PC-9 (cell line): ENCODE data around the gene ACTN2. TPM values are rescaled to one million over a fixed set of nuclear protein-coding genes. Genes with fewer than 3 reads are reported as not detected.

ENCODE experiments used
- BruUV-seq: library from RNA; stranded (reverse); fragments of 400-500 nt; replicated peaks from 2 replicates; lab custom pipeline; 2021; lab: Mats Ljungman, UMichigan
- CTCF ChIA-PET: fragments of 300-600 bp; sonication (Branson Sonifier 250); formaldehyde crosslinking; loops from one replicate; lab custom pipeline; 2022; ENCODE audit warnings: antibody characterized with exemption; lab: Charles Lee
- POLR2A ChIA-PET: fragments of 300-600 bp; sonication (Branson Sonifier 250); formaldehyde crosslinking; loops from one replicate; lab custom pipeline; 2022; ENCODE audit warnings: antibody characterized with exemption; ENCODE audit not compliant: unreplicated experiment; lab: Charles Lee
- DNase-seq, 2 experiments: peaks; one replicate each; pipeline versions ENCODE4 v3.0.0 to v3.0.0-alpha.2; 2015 to 2022; ENCODE audit warnings: mixed read lengths in 1 of 2
- H2AFZ ChIP-seq: fragments of 200-600 bp; sonication (generic); 2 replicates; pipeline ENCODE4 v1.8.1; 2017; ENCODE audit warnings: antibody characterized with exemption
- H3F3A ChIP-seq: fragments of 200-600 bp; sonication (generic); 2 replicates; pipeline ENCODE4 v1.8.1; 2017; ENCODE audit warnings: antibody characterized with exemption, mild to moderate bottlenecking, low read depth; ENCODE audit not compliant: insufficient read depth
- H3K27ac ChIP-seq: fragments of 200-600 bp; sonication (generic); 2 replicates; pipeline ENCODE4 v1.6.1; 2016; ENCODE audit warnings: mixed run types
- H3K27me3 ChIP-seq: fragments of 200-600 bp; sonication (generic); 2 replicates; pipeline ENCODE4 v1.6.1; 2016; ENCODE audit warnings: low read depth, mixed run types; ENCODE audit not compliant: insufficient read depth
- H3K36me3 ChIP-seq: fragments of 200-600 bp; sonication (generic); 2 replicates; pipeline ENCODE4 v1.6.1; 2016; ENCODE audit warnings: low read depth, mixed run types
- H3K4me1 ChIP-seq: fragments of 200-600 bp; sonication (generic); replicated peaks from 2 replicates; pipeline ENCODE4 v1.6.1; 2016; ENCODE audit warnings: mixed run types; ENCODE audit not compliant: insufficient read depth
- H3K4me2 ChIP-seq: fragments of 200-600 bp; sonication (generic); 2 replicates; pipeline ENCODE4 v1.6.1; 2017; ENCODE audit warnings: mixed run types
- H3K4me3 ChIP-seq: fragments of 200-600 bp; sonication (generic); 2 replicates; pipeline ENCODE4 v1.6.1; 2016; ENCODE audit warnings: mixed run types
- H3K79me2 ChIP-seq: fragments of 200-600 bp; sonication (generic); 2 replicates; pipeline ENCODE4 v1.6.1; 2017; ENCODE audit warnings: low read depth, mixed run types
- H3K9me2 ChIP-seq: fragments of 200-600 bp; sonication (generic); 2 replicates; pipeline ENCODE4 v1.8.1; 2017; ENCODE audit warnings: mild to moderate bottlenecking; ENCODE audit not compliant: insufficient read depth
- H3K9me3 ChIP-seq: fragments of 200-600 bp; sonication (generic); 2 replicates; pipeline ENCODE4 v1.8.1; 2016; ENCODE audit warnings: low read depth; ENCODE audit not compliant: insufficient read depth
- H4K20me1 ChIP-seq: fragments of 200-600 bp; sonication (generic); 2 replicates; pipeline ENCODE4 v1.8.1; 2017; ENCODE audit not compliant: insufficient read depth
- EZH2 ChIP-seq: fragments of 200-600 bp; sonication (generic); IDR thresholded peaks from 2 replicates; pipeline ENCODE4 v1.8.0; 2017; ENCODE audit warnings: antibody characterized with exemption, low read depth
- intact Hi-C: fragments of 100-400 bp; cut with micrococcal nuclease; formaldehyde crosslinking; loops from one replicate; pipeline ENCODE4 v1.10.0; 2022; ENCODE audit not compliant: unreplicated experiment
- total RNA-seq: library from RNA; stranded (reverse); gene quantifications from 2 replicates; pipeline ENCODE4 v1.2.3, GENCODE V29; 2021
- TF ChIP-seq, protein P1 (sequence below): fragments of 200-600 bp; sonication (generic); conservative IDR thresholded peaks from 2 replicates; pipeline ENCODE4 v1.6.1; 2017; ENCODE audit warnings: mixed run types, antibody characterized with exemption, mild to moderate bottlenecking, moderate library complexity

The ACTN2 gene
- total RNA-seq, 1 experiment from 2014 or later = not detected

DNA sequence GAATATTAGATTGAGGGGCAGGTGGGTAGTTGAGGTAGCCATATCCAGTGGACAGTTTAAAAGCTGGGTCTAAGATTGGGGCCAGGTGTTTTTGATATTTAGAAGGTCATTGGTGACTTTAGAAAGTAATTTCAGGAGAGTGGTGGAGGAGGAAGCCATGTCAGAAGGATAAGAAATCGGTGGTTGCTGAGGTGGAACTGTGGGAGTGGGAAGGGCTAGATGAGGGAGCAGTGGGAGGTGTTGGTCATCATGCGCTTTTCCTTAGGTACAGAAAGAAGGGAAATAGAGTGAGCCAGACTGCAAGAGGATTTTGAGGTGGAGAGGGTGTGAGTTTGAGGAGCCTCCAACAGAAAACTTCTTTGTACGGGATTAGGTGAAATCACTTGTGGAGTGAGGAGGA lies 116.0 kb downstream of the ACTN2 start:
- no peak for TF ChIP-seq EZH2
- TF ChIP-seq, protein P1, sequence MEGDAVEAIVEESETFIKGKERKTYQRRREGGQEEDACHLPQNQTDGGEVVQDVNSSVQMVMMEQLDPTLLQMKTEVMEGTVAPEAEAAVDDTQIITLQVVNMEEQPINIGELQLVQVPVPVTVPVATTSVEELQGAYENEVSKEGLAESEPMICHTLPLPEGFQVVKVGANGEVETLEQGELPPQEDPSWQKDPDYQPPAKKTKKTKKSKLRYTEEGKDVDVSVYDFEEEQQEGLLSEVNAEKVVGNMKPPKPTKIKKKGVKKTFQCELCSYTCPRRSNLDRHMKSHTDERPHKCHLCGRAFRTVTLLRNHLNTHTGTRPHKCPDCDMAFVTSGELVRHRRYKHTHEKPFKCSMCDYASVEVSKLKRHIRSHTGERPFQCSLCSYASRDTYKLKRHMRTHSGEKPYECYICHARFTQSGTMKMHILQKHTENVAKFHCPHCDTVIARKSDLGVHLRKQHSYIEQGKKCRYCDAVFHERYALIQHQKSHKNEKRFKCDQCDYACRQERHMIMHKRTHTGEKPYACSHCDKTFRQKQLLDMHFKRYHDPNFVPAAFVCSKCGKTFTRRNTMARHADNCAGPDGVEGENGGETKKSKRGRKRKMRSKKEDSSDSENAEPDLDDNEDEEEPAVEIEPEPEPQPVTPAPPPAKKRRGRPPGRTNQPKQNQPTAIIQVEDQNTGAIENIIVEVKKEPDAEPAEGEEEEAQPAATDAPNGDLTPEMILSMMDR = no peak
- H3K4me3 ChIP-seq = no peak overlapping the region
- ChIA-PET POLR2A (interaction anchor here (0.6 kb wide), 1 partner anchor 711 kb away, joined by 10 read pairs; no protein-coding TSS in a partner anchor), CTCF (no interaction called here)
- DNase-seq = no peak
- no peaks in the 10 kb centered on the region for H3K27me3 ChIP-seq
- no peaks in the 10 kb centered on the region for H3K4me1 ChIP-seq
- no peak overlapping the region for H3K4me2 ChIP-seq
- no peaks in the 10 kb centered on the region; the same call in none of the 2 replicates for H4K20me1 ChIP-seq
- H3K36me3 ChIP-seq = no peaks in the 10 kb centered on the region
- intact Hi-C loops = no loop called here
- peaks cover 3% of the 10 kb centered on the region; the same call in 1 of the 2 replicates for H3K79me2 ChIP-seq
- no peaks in the 10 kb centered on the region for H3K9me3 ChIP-seq
- no peak overlapping the region for H2AFZ ChIP-seq
- no peaks in the 10 kb centered on the region for H3F3A ChIP-seq
- no peaks in the 10 kb centered on the region for H3K9me2 ChIP-seq
- BruUV-seq = no TSS peak
- H3K27ac ChIP-seq = no peak overlapping the region

DNA sequence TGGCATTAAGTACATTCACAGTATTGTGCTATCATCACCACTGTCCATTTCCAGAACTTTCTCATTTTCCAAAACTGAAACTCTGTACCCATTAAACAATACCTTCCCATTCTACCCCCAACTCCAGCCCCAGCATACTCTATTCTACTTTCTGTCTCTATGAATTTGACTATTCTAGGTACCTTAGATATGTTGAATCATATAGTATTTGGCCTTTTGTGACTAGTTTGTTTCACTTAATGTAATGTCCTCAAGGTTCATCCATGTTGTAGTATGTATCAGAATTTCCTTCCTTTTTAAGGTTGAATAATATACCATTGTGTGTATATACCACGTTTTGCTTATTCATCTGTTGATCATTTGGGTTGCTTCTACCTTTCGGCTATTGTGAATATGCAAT lies 120.3 kb downstream of the ACTN2 start:
- 0 out of 2 replicates have a peak, but pooled peaks cover 3% of the 10 kb centered on the region for H3K79me2 ChIP-seq
- H3K9me2 ChIP-seq = no peaks in the 10 kb centered on the region
- H3F3A ChIP-seq = no peaks in the 10 kb centered on the region
- no peaks in the 10 kb centered on the region for H3K4me1 ChIP-seq
- no peak overlapping the region for H3K4me2 ChIP-seq
- no TSS peak for BruUV-seq
- H4K20me1 ChIP-seq = no peaks in the 10 kb centered on the region; the same call in 1 of the 2 replicates
- H3K9me3 ChIP-seq = no peaks in the 10 kb centered on the region
- no peak overlapping the region for H2AFZ ChIP-seq
- H3K36me3 ChIP-seq = 0 out of 2 replicates have a peak, but pooled peaks cover 6% of the 10 kb centered on the region
- ChIA-PET CTCF (no interaction called here), POLR2A (no interaction called here)
- H3K4me3 ChIP-seq = no peak overlapping the region
- H3K27me3 ChIP-seq = no peaks in the 10 kb centered on the region
- DNase-seq = no peak
- TF ChIP-seq, protein P1 = no peak
- no peak for TF ChIP-seq EZH2
- intact Hi-C loops = no loop called here
- no peak overlapping the region for H3K27ac ChIP-seq

DNA sequence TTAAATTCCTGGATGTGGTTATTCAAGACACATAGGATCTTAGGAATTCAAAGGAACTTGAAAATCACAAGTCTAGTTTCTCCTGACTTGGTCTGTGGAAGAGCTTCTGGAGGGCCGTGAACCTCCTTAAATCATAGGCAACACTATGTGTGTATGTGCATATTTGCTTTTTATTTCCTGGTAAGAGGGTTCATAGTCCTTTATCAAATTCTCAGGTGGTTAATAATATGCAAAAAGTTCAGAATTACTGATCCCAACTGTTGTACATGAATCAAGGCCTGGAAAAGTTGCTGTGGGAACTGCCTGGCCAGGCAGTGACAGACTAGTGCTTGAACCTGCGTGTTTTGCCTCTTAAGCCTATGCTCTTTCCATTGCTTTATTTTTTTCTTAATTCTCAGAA lies 121.7 kb downstream of the ACTN2 start:
- POLR2A ChIA-PET = no interaction called here
- Histone ChIP-seq H3K4me1 (no peaks in the 10 kb centered on the region), H3K79me2 (no peaks in the 10 kb centered on the region), H3K27ac (no peak overlapping the region), H3K36me3 (0 out of 2 replicates have a peak, but pooled peaks cover 8% of the 10 kb centered on the region), H3K4me2 (no peak overlapping the region), H2AFZ (no peak overlapping the region), H3K27me3 (no peaks in the 10 kb centered on the region), H3K9me2 (no peaks in the 10 kb centered on the region), H3K9me3 (no peaks in the 10 kb centered on the region), H4K20me1 (no peaks in the 10 kb centered on the region), H3K4me3 (no peak overlapping the region), H3F3A (no peaks in the 10 kb centered on the region)
- intact Hi-C loops = no loop called here
- TF ChIP-seq, protein P1 = no peak
- no peak for TF ChIP-seq EZH2
- CTCF ChIA-PET = no interaction called here
- no TSS peak for BruUV-seq
- no peak for DNase-seq
